Left ventricle myocardium inferior (tissue), 1 donor: Measurements from ENCODE around the gene CIT. TPM values are rescaled to one million over a fixed set of nuclear protein-coding genes. Genes with fewer than 3 reads are reported as not detected.
A peak's percentile ranks its signal among the peaks of the same experiment; 100 is the strongest.
"Not testable (repeated sequence)": the region's sequence is repeated elsewhere in the genome, so short reads cannot be mapped to it uniquely, and the experiment has no call there.

Source experiments
- DNase-seq: peaks from one replicate; pipeline ENCODE4 v3.0.0-alpha.2; 2020
- H3K27ac ChIP-seq: fragments of 200-600 bp; replicated peaks from 2 replicates; pipeline ENCODE4 v1.8.0; 2021
- H3K27me3 ChIP-seq: fragments of 200-600 bp; 2 replicates; pipeline ENCODE4 v1.8.0; 2021; ENCODE audit warnings: low read depth
- H3K36me3 ChIP-seq: fragments of 200-600 bp; 2 replicates; pipeline ENCODE4 v1.8.0; 2021
- H3K4me1 ChIP-seq: fragments of 200-600 bp; 2 replicates; pipeline ENCODE4 v1.8.0; 2021
- H3K4me3 ChIP-seq: fragments of 200-600 bp; 2 replicates; pipeline ENCODE4 v1.8.0; 2021; ENCODE audit warnings: mild to moderate bottlenecking, moderate library complexity
- H3K9me3 ChIP-seq: fragments of 200-600 bp; replicated peaks from 2 replicates; pipeline ENCODE4 v1.8.0; 2021
- CTCF ChIP-seq: fragments of 200-600 bp; IDR thresholded peaks from 2 replicates; pipeline ENCODE4 v1.8.0; 2021; ENCODE audit warnings: antibody characterized with exemption, mild to moderate bottlenecking, borderline replicate concordance
- intact Hi-C: fragments of 100-400 bp; cut with micrococcal nuclease; formaldehyde crosslinking; loops from one replicate; pipeline ENCODE4 v1.11.0; 2022
- total RNA-seq: library from RNA; stranded (reverse); fragmentation: NEBNext Ultra II Directional; extraction: Animal tissue kit (Norgen Biotek cat#: 25700); gene quantifications from one replicate; pipeline ENCODE4 v1.2.1, GENCODE V29; 2021
- donor health status: DM: no; HTN: yes; CAD: no; lungs with severe emphysema.

Gene CIT
- total RNA-seq, 1 donor from 2014 or later: 0.96 TPM

GRCh38 chr12:119710374-119710964, 166.7 kb downstream of the CIT start:
- no peak overlapping the region for H3K4me3 ChIP-seq
- no peaks in the 10 kb centered on the region for H3K36me3 ChIP-seq
- DNase-seq: no peak
- intact Hi-C loops: no loop called here
- H3K9me3 ChIP-seq: peaks cover 11% of the 10 kb centered on the region
- H3K27me3 ChIP-seq: no peaks in the 10 kb centered on the region
- H3K27ac ChIP-seq: no peak overlapping the region
- no peaks in the 10 kb centered on the region for H3K4me1 ChIP-seq
- TF ChIP-seq CTCF: no peak

GRCh38 chr12:119706427-119706826, 170.7 kb downstream of the CIT start:
- intact Hi-C loops, H3K27me3 ChIP-seq, H3K4me3 ChIP-seq, H3K27ac ChIP-seq, H3K9me3 ChIP-seq, H3K36me3 ChIP-seq, DNase-seq: not testable (repeated sequence)
- H3K4me1 ChIP-seq: peaks cover 17% of the 10 kb centered on the region

GRCh38 chr12:119705182-119705581, 171.9 kb downstream of the CIT start:
- H3K9me3 ChIP-seq: no peaks in the 10 kb centered on the region
- no peaks in the 10 kb centered on the region for H3K36me3 ChIP-seq
- H3K27me3 ChIP-seq: no peaks in the 10 kb centered on the region
- no peak overlapping the region for H3K4me3 ChIP-seq
- H3K27ac ChIP-seq: peak overlapping the region; percentile 83
- DNase-seq: no peak
- intact Hi-C loops: loop anchor here (2.0 kb wide), 1 partner anchor 74 kb away; no protein-coding TSS in a partner anchor
- peaks cover 17% of the 10 kb centered on the region for H3K4me1 ChIP-seq
- no peak for TF ChIP-seq CTCF

- Histone ChIP-seq H3K4me3 (no peak overlapping the region), H3K27me3 (no peaks in the 10 kb centered on the region), H3K4me1 (peaks cover 17% of the 10 kb centered on the region), H3K36me3 (no peaks in the 10 kb centered on the region), H3K9me3 (no peaks in the 10 kb centered on the region), H3K27ac (peak overlapping the region; percentile 83)
- no peak for TF ChIP-seq CTCF
- intact Hi-C loops: loop anchor here (2.0 kb wide), 1 partner anchor 75 kb away; no protein-coding TSS in a partner anchor
- DNase-seq: peak; percentile 55
These were observed 172.9 kb downstream of the CIT start for GRCh38 chr12:119704065-119704747.

GRCh38 chr12:119700078-119700477, 177.0 kb downstream of the CIT start:
- H3K36me3 ChIP-seq: no peaks in the 10 kb centered on the region
- no peaks in the 10 kb centered on the region for H3K27me3 ChIP-seq
- H3K4me1 ChIP-seq: peaks cover 17% of the 10 kb centered on the region
- intact Hi-C loops: no loop called here
- H3K9me3 ChIP-seq: no peaks in the 10 kb centered on the region
- no peak overlapping the region for H3K4me3 ChIP-seq
- DNase-seq: no peak
- TF ChIP-seq CTCF: no peak
- H3K27ac ChIP-seq: no peak overlapping the region

- intact Hi-C loops: no loop called here
- H3K9me3 ChIP-seq: no peaks in the 10 kb centered on the region
- DNase-seq: no peak
- peaks cover 11% of the 10 kb centered on the region for H3K4me1 ChIP-seq
- H3K4me3 ChIP-seq: no peak overlapping the region
- TF ChIP-seq CTCF: no peak
- no peak overlapping the region for H3K27ac ChIP-seq
- H3K27me3 ChIP-seq: no peaks in the 10 kb centered on the region
- H3K36me3 ChIP-seq: no peaks in the 10 kb centered on the region
These were observed 177.8 kb downstream of the CIT start for GRCh38 chr12:119699199-119699760.
